ENCODE measurements around the gene RTP5.

Gene RTP5

DNA sequence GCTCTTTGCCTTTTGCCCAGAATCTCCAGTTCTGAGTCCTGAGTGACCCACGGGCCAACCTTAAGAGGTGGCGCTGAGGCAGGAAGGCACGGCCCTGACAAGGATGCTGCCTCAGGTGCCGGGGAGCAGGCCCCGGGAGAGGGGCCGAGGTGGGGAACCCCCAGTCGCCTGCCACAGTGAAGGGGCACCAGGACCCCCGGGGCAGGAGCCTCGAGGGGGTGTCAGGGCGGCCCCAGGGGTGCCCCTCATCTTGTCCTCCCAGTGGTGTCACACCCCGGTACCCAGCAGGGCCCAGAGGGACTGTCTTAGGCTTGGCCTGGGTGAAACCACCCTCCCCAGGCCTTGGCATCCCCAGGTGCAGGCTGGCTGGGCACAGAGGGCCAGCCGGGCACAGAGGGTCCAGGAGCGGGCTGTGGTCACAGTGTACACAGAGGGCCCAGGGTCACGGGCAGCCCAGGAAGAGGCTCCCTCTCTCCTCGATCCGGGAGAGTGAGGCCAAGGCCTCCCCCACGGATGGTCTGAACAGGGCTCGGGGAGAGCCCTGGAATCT is 11.9 kb upstream of the RTP5 start:
- no peak for DNase-seq (ENCODE audit: low read depth)

DNA sequence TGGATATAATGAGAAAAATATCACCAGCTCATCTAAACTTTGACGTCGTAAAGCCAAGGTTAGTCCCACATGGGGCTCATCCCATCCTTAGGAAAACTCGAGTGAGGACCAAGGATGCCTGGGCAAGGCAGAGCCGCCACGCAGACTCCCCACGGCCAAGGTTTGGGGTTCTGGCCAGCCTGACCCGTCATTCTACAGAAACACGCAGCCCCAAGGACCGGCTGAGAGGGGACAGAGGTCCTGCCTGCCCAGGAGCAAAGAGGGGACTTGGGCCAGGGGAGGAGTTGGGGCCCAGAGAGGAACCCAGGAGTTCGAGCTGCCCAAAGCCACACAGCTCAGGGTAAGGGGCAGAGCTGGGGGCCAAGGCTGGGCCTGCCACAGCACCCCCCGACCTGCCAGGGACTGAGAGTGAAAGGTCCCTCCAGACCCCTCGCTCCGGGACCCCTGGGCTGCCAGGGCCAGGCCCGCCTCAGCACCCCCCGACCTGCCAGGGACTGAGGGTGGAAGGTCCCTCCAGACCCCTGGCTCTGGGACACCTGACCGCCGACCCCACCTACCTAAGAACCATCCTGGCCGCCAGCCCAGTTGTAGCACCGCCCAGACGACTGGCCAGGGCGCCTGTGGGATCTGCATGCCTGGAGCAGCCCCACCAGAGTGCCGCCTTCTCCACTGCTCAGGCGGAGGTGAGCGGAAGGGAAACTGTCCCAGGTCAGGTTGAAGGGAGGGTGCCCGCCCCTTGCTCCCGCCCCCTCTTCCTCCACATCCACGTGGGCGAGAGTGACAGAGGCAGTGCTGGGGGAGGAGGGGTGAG is 11.1 kb upstream of the RTP5 start, which contains the start of gene PDCD1:
PDCD1 (minus strand) TSS at position 689 of the 811 bp plus-strand sequence; CDS start at position 633, 56 bp downstream.
- DNase-seq (ENCODE audit: low read depth) = peak; percentile 67

DNA sequence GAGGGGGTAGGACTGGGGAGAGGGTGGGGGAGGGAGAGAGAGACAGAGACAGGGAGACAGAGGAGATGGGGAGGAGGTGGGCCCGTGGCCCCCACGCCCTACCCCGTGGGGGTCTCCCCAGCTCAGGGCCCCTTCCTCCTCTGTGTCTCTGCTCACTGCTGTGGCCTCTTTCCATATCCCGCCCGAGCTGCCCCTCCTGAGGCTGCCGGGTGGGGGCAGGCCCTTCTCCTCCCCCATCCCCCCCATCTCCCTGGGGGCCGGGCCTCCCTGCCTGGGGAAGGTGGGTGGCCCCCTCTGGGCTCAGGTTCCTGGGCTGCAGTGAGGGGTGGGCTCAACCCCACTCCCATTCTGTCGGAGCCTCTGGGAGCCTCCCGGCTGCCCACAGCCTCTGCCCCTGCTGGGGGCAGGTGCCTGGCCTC is 10.5 kb upstream of the RTP5 start:
- DNase-seq (ENCODE audit: low read depth) = no peak

DNA sequence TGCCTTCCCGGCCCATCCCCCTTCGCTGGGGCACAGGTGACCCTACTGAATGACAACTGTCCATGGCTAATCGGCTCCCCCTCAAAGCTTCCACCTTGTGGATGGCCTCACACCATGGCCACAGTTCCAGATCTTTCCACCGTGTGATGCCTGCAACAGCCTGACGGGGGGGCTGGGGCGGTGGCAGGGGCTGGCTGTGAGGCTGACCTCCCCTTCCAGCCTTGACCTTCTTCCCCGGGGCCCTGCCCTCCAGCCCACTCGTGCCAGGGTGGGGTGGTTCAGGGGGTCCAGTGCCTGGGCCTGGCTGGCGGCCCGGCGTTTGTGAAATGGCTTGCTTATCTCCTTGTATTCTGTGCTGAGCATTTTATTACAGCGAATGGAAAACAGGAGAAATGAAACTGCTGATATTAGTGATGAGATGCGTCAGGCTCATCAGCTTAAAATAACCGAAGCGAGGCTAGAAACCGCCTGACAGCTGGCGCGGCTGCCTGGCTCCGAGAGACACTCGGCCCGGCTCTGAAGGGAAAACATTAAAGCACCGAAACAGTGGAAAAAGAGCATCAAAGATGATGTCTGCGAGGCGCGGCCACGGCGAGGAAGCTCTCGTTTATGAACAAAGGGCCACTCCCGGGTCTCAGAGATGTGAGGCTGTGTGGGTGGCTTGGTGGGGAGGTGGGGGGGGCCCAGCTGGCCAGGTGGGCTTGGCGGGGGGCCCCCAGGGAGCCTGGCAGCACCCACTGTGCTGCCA is 9.9 kb upstream of the RTP5 start:
- peak; percentile 68 for DNase-seq (ENCODE audit: low read depth)

DNA sequence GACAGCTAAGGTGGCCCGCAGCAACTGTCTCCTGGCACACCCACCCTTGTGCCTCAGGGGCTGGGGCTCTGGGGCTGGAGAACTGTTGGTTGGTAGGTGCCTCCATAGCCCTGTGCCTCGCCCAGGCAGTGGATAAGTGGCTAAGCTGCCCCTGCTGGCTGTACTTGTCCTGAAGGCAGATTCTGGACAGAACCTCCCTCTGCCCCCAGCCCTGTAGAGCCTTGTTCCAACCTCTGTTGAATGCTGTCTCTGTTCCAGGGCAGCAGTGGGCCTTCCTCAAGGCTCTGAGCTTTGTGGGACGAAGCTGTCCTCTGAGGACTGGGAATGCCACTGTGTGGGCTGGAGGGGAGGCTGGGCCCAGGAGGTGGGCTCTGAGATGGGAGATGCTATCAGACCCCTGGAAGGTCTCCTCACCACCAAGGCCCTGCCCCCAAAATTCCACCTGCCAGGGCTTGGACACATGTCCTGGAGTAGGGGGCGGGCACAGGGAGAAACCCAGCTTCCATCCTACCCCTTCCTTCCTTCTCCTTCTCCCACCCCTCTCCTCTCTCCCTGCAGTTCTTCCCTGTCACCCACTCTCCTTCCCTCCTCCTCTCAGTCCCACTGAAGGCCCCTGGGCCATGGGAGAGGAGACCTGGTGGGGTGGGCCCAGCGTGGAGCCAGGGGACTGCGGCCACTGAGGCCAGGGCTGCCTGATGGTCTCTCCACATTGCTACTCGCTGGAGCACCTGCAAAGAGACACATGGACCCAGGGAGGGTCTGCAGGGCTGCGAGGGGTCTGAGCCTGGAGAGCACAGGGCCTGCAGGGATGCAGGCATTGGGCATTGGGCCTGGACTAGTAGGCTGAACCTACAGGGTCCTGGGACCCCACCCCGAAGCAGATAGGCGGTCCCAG is 9.1 kb upstream of the RTP5 start:
- DNase-seq (ENCODE audit: low read depth) = no peak

DNA sequence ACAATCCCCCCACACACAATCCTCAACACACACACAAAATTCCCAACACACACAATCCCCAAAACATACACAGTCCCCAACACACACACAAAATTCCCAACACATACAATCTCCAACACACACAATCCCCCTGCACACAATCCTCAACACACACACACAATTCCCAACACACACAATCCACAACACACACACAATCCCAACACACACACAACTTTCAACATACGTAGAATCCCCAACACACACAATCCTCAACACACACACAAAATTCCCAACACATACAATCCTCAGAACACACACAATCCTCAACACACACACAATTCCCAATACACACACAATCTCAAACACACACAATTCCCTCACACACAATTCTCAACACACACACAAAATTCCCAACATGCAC is 8.3 kb upstream of the RTP5 start:
- no peak for DNase-seq (ENCODE audit: low read depth)

DNA sequence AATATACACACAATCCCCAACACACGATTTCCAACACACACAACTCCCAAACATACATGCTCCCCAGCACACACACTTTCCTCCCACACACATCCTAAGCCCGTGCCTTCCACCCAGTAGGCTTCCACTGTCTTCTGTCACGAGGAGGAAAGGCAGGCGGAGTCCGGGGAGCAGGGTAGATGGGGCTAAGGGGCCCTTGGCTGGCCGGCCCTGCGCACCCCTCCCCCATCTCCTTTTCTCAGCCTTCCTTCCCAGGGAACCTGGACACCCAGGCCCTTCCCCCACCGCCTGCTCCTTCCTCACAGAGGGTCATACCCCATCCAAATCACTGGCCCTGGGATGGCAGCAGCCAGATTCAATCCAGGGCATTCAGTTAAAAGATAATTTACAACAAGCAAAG is 7.4 kb upstream of the RTP5 start:
- DNase-seq (ENCODE audit: low read depth) = no peak

DNA sequence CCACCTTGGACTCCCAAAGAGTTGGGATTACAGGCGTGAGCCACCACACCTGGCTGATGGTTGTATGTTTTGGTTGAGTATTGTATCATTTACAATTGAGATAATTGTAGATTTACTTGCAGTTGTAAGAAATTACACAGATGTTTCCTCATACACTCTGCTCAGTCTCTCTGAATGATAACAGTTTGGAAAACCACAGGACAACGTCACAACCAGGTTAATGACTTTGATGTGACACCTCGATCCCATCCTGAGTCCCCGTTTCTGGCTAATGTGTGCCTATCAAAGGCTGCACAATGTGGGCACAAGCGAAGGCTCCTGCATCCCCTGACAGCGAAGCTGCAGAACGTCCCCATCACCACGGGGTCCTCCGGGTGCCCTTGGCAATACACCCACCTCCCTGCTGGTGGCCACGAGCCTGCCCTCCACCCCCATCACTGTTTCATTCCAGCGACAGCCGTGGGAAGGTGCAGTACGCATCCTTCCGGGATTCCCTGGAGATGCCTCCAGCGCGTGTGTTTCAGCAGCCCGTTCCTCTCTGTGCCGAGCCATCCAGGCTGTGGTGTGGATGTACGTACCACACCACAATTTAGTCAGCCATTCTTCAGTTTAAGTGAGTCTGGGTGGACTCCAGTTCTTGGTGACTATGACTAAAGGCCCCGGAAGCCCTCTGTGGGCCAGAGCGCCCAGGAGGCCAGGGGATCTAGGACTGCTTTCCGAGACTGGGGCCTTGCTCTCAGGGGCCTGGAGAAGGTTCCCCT is 6.6 kb upstream of the RTP5 start:
- no peak for DNase-seq (ENCODE audit: low read depth)

DNA sequence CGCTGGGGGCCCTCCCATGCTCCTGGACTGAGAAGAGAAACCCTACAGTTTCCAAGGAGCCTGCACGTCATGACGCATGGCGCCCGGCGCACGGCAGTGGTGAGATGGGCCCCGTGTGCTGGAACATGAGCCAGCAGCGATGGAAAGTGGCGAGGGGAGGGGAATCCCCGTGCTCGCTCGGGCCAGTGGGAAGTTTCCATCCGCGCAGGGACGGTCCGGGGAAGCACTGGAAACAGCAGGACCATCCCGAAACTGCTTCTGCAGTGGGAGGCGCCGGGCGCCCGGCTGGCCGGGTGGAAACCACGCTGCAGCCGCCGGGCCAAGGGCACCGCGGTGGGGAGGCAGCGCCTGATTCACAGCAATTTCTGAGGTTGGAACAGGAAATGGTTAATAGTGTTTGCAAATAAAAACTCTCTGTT is 6.0 kb upstream of the RTP5 start:
- peak; percentile 68 for DNase-seq (ENCODE audit: low read depth)

DNA sequence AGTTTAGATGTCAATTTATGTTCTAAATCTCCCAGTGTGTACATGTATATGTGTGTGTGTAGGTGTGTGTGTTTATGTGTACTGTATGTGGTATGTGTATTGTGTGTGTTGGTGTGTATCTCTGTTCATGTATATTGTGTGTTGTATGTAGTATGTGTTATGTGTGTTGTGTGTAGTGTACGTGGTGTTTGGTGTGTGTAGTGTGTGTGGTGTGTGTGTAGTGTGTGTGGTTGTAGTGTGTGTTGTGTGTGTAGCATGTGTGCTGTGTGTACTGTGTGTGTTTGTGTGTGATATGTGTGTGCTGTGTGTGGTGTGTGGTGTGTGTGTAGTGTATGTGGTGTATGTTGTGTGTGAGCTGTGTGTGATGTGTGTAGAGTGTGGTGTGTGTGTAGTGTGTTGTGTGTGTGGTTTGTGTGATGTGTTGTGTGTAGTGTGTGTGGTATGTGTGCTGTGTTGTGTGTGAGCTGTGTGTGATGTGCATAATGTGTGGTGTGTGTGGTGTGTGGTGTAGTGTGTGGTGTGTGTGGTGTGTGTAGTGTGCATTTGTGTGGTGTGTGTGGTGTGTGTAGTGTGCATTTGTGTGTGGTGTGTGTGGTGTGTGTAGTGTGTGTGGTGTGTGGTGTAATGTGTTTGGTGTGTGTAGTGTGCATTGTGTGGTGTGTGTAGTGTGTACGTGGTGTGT is 5.2 kb upstream of the RTP5 start:
- DNase-seq (ENCODE audit: low read depth) = no peak

DNA sequence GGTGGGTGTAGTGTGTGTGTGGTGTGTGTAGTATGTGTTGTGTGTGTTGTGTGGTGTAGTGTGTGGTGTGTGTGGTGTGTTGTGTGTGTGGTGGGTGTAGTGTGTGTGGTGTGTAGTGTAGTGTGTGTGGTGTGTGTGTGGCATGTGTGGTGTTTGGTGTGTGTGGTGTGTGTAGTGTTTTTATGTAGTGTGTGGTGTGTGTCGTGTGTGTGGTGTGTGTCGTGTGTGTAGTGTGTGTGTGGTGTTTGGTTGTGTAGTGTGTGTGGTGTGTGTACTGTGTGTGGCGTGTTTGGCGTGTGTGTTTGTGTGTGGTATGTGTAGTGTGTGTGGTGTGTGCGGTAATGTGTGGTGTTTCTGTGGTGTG is 4.7 kb upstream of the RTP5 start:
- DNase-seq (ENCODE audit: low read depth) = no peak

DNA sequence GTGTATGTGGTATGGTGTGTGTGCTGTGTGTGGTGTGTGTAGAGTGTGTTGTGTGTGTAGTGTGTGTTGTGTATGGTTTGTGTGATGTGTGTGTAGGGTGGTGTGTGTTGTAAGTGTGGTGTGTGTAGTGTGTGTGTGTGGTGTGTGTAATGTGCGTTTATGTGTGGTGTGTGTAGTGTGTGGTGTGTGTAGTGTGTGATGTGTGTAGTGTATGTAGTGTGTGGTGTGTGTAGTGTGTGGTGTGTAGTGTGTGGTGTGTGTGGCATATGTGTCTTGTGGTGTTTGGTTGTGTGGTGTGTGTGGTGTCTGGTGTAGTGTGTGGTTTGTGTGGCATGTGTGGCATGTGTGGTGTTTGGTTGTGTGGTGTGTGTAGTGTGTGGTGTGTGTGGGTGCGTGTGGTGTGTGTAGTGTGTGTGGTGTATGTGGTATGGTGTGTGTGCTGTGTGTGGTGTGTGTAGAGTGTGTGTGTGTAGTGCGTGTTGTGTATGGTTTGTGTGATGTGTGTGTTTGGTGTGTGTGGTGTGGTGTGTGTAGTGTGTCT is 4.0 kb upstream of the RTP5 start:
- DNase-seq (ENCODE audit: low read depth) = no peak

DNA sequence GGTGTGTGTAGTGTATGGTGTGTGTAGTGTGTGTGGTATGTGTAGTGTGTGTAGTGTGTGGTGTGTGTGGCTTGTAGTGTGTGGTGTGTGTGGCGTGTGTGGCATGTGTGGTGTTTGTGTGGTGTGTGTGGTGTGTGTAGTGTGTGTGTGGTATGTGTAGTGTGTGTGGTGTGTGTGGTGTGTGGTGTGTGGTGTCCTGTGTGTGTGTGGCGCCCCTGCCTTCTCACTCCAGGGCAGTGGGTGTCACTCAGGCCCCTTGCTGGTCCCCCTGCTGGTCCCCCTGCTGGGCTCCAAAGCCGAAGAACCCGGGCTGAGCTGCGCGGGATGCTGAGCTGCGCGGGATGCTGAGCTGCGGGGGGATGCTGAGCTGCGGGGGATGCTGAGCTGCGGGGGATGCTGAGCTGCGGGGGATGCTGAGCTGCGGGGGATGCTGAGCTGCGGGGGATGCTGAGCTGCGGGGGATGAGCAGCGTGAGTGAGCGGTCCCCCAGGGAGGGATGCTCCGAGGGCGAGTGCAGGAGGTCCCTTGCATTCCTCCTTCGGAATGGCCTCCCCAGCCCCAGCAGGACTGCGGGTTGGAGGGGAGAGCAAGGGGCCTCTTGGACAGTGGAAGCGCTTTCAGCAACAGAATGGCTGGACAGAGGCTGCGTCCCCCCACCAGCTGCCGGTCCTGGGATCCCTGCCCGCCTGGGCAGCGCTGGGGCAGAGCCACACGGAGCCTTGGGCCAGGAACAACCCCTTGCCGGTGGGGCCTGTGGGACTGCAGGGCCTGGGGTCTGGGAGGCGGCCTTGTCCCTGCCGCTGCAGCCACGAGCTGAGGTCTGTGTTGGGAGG is 3.4 kb upstream of the RTP5 start:
- no peak for DNase-seq (ENCODE audit: low read depth)

DNA sequence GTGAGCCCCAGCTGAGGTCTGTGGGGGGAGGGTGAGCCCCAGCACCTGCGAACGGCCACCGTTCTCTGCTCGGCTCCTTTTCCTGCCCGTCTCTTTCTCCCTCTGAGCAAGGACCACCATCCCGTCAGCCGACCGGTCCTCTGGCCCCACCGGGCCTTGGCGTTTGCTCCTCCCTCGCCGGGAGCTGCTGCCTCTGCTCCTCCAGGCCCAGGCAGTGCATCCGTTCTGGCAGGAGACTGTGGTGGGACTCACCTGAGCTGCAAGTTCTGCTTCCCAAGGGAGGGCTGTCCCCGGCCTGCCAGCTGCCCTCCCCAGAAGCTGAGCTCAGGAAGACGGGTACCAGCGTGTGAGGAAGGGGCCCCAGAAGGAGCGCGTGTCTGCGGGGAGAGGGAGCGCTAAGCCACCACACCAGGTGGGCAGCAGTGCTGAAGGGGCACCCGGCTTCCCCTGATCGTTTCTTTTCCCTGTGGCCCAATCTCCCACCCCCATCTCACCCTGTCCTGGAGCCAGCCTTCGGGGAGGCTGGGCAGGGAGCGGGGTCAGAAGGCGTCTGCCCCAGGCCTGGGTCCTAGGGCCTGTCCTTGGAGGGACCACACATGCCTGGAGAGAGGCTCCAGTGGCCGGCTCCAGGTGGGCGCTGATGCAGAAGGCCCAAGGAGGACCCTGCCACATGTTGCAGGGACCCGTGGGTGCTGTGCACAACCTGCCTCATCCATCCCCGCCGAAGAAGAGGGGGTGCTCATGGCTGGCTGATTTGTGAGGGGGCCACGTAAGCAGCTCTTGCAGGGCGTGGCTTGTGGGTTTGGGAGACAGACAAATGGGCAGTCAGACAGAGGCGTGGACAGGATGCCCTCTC is 2.5 kb upstream of the RTP5 start:
- no peak for DNase-seq (ENCODE audit: low read depth)

DNA sequence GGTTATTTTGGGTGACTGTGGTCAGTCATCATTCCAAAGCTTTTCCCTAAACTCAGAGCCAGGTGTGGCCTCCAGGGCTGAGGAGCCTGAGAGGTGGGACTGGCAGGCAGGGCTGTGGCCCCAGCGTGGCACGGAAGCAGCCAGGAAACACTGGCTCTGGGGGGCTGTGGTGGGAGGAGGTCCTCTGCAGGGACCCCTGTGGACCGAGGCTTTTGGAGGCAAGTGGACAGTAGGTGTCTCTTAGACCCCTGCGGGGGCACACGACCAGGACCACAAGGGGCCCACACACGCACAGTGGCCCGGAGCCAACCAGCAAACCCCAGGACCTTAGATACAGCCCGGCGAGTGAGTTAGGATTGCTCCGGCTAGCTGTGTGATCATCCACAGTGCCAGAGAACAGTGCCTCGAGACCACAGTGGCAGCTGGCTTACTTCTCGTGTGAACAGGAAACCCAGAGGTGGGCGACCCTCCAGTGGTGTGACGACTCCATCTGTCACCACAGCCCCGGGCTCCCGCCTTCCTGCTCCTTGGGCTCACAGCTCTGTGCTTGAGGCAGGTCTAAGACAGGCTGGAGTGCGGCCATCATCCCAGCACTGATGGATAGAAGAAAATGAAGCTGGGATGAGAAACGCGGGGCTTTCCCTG is 1.6 kb upstream of the RTP5 start:
- DNase-seq (ENCODE audit: low read depth) = peak; percentile 50

DNA sequence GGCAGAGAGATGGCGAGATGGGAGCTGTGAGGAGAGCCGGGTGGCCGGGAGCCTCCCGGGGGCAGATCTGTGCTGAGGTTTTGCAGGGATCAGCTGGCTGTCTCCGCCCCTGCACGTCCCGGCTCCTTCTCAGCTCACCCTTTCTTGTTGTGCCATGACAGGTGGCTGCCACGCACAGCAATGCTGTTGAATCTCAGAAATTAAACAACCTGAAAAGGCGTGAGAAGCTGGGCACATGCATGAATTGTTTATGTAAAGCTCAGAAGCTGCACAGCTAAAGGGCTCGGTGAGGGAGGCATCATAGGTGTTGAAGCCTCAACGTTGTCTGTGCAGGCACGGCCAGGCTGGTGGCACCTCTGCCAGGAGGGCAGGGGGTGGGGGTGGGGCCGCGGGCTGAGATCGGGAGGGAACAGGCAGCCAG is 858 bp upstream of the RTP5 start:
- DNase-seq (ENCODE audit: low read depth) = no peak

DNA sequence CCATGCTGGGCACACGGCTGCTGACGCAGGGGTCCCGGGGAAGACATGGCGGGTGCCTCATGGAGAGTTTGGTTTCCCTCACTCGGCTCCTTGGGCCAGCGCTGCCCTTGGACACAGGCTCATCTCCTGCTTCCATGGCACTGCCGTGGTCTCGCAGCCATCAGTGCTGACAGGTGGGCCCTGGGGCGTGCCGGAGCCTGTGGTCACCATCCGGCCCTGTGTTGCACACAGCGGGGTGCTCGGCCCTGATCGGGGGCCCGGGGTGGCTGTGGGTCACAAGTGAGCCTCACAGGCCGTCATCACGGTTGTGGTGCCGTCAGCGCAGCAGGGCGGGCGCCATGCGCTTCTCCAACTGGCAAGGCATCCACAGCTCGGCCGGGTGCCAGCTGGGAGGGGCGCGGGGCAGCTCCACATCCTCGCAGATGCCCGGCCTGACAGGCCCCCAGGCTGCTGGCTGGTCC is 582 bp downstream of the RTP5 start:
- DNase-seq (ENCODE audit: low read depth) = no peak
